Activated CD4-positive, alpha-beta T cell treated with anti-CD3 and anti-CD28 coated beads, Interleukin-2, amount 50 U/mL, for 16 hours (primary cell): ENCODE measurements around the gene GALNS.

Experiments used
- DNase-seq: peaks from one replicate; pipeline ENCODE4 v3.0.0-alpha.2; 2020

The GALNS gene

GRCh38 chr16:88855176-88855575 lies 1.6 kb downstream of the GALNS start:
- no peak for DNase-seq

- peak; percentile 3 for DNase-seq
Observed at GRCh38 chr16:88854306-88855111, 2.2 kb downstream of the GALNS start.

DNA sequence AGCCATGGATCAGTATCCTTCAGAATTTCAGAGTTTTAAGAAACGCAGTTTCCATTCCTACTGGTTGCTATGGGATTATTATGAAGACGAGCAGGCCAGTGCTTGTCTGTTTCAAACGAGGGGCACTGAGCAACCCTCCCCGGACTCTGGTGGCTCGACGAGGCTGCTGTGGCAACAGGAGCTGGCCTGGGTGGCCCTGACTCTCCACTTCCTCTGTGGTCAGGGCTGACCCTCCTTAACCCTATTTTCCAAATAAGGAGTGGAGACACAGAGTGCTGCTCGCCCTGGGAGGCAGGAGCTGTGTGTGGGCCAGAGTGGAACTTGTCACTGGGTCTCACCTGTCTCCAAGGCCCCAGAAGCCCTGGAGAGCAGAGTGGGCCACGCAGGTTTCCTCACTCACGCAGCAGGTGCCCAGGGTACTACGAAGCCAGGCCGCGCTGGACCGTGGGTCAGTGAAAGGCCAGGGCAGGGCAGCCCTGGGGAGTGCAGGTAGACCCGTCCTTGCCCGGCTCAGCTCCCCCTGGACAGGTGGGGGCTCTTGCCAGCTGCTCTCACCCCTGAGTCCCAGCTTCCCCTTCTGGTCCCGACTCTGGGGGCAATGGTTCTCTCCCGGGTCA lies 3.3 kb downstream of the GALNS start:
- no peak for DNase-seq

- no peak for DNase-seq
Observed at GRCh38 chr16:88851616-88852015, 5.1 kb downstream of the GALNS start.

- DNase-seq: no peak
Observed at GRCh38 chr16:88850531-88851199, 6.1 kb downstream of the GALNS start.

GRCh38 chr16:88848557-88848956 lies 8.2 kb downstream of the GALNS start:
- DNase-seq: no peak

DNA sequence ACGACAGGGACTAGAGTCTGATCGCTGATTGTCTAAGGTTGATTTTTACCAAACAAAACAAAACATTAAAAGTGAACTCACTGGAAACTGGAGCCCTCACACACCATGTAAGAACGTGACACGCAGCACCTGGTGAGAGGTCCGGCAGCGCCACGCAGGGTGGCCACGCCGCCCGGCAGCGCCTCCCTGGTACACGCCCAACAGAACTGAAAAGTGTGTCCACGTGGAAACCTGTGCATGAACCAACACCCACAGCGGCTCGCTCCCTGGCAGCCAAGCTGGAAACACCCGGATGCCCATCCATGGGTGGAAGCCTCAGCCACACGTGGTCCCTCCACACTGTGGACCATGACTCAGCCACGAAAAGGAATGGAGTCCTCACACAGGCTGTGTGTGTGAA lies 9.1 kb downstream of the GALNS start:
- DNase-seq: no peak

- DNase-seq: no peak
Observed at GRCh38 chr16:88846088-88846487, 10.7 kb downstream of the GALNS start.

- no peak for DNase-seq
Observed at GRCh38 chr16:88844419-88845036, 12.2 kb downstream of the GALNS start.

GRCh38 chr16:88843256-88843655 lies 13.5 kb downstream of the GALNS start:
- DNase-seq: no peak

DNA sequence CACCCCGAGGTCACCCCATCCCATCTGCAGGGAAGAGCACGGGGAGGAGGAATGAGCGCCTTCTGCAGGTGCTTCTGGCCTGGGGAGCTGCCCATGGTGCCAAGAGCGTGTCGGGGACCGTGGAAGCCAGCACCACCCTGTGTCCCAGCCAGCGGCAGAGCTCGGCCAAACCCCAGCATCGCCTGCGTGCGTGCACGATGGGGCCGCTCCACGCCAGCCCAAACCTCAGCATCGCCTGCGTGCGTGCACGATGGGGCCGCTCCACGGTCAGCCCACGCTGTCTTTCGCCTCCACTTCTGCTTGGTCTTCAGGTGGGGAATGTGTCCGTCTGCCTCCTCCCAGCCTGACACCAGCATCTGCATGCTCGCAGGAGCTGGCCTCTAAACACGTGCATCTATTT lies 13.9 kb downstream of the GALNS start:
- DNase-seq: no peak

DNA sequence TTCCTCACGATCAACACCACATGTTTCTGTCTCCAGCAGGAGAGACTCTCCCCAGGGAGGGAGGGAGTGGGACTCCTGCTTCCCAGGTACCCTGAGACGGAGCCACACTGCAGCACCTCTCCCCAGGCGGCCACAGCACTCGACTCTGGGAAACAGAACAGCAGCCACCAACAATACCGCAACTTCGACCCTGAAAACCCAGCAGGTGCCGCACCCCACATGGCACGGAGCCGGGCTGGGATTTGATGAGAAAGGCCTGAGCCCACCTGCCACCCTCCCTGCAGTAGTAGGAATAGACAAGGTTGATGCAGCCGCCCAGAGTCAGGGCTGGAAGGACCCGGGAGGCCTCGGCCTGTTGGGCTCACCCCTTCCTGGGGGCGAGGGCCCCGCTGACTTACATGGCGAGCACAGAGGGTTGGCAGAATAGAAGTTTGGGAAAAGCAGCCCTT lies 14.4 kb downstream of the GALNS start:
- no peak for DNase-seq

DNA sequence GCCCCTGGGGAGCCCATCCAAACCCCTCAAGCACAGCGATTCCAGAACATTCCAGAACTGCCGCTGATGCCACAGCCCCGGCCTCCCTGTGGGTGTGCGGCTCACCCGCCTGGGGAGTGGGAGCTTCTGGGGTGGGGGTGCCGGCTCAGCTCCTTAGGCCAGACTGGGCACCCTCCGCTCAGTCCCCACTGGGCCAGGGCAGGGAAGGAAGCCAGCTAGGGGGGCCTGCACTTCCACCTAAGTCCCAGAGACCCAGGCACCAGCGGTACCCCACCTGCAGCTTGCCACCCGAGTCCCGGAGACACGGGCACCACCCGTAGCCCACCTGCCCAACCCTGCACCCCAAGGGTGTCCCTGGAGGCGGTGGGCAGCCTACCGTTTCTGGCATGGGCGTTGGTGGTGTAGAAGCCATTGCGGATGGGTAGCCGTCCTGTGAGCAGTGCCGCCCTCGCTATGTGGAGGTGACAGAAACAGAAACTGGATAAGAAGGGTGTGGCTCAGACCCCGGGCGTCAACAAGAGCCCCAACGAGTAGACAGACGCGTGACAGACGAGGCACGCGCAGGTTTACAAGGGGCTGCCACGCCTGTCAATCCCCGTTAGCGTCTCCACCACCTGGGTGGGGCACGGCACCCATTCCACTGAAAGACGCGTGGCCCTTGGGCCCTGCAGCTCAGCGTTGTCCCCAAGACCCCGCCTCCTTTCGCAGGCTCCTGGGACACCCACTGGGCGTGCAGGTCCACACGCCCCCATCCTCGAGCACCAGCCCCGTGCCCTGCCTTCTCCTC lies 15.0 kb downstream of the GALNS start:
- DNase-seq: no peak

DNA sequence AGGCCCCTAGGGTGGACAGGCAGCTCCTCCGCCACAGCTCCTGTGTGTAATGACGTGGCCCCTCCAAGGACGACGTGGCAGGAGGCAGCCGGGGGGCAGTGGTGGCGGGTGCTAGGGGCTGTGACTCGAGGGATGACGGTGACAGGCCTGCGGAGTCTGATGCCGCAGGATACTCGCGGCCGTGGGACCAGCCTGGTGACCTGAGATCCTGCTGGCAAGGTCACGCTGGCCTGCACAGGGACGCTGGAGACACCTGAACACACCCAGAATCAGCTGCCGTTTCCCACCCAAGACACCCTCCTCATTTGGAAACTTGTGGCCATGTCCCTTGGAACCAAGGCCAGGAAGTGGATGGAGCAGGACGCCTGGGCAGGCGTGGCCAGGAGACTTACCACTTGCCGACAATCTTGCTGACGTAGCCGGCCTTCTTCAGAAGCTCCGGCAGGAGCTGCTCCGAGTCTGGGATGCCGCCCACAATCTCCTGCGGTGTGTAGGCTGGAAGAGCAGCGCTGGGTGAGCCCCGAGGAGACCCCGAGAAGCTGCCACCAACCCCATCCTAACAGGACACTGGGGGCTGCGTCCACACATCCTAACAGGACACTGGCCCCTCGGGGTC lies 16.0 kb downstream of the GALNS start:
- DNase-seq: no peak

- no peak for DNase-seq
Observed at GRCh38 chr16:88839745-88840599, 16.8 kb downstream of the GALNS start.

DNA sequence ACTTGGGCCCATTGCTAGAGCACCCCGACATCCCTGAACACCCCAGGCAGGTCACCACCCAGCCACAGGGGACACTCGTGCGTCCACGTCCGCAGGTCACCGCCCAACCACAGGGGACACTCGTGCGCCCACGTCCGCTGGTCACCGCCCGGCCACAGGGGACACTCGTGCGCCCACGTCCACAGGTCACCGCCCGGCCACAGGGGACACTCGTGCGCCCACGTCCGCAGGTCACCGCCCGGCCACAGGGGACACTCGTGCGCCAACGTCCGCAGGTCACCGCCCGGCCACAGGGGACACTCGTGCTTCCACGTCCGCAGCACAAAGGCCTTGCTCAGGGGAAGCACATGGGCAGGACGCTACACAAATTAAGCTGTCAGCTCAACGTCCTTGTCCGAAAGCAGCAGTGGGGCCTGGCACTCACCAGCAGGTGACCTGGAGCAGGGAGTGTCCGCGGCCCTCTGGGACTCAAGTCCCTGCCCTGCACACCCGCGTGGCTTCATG lies 17.7 kb downstream of the GALNS start:
- DNase-seq: no peak

GRCh38 chr16:88838566-88838965 lies 18.2 kb downstream of the GALNS start:
- DNase-seq: no peak

DNA sequence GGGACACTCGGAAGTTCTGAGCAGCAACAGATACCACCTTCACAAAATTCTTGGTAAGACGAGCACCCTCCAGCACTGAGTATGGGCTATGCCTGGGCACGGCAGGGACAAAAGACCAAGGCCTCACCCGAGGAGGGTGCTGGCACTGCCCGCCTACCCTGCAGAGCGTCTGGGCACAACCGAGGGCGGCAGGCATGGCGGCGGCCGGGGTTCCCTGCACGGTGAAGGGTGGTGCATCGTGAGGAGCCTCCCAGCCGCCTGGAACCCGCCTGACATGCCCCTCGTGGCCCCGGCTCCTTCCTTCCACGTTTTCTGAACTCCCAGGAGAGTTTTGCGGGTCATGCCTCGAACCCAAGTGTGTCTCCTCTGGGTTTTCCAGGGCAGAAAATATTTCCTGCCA lies 18.9 kb downstream of the GALNS start:
- no peak for DNase-seq

GRCh38 chr16:88836791-88837190 lies 20.0 kb downstream of the GALNS start:
- DNase-seq: no peak

- no peak for DNase-seq
Observed at GRCh38 chr16:88835818-88836217, 20.9 kb downstream of the GALNS start.

DNA sequence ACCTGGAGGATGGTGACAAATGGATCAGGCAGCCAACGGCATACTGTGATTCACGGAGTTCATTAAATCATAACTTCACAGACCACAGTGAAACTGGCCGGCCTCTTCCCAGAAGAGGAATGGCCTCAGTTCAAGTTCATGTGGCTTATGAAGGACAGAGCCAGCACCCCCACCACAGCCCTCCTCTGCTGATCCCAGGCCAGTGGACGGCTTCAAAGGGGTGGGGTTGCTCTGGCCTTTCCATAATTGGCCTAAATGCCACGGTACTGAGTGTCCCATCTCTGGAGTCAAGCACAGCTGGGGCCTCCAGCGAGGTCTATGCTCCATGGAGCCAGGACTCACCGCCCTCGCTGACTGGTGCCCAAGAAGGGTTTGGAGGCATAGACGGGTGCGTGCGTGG lies 21.4 kb downstream of the GALNS start:
- DNase-seq: no peak
